Measurements from ENCODE around the gene DGAT2.
"Not testable (repeated sequence)": the region's sequence is repeated elsewhere in the genome, so short reads cannot be mapped to it uniquely, and the experiment has no call there.

Gene DGAT2, protein sequence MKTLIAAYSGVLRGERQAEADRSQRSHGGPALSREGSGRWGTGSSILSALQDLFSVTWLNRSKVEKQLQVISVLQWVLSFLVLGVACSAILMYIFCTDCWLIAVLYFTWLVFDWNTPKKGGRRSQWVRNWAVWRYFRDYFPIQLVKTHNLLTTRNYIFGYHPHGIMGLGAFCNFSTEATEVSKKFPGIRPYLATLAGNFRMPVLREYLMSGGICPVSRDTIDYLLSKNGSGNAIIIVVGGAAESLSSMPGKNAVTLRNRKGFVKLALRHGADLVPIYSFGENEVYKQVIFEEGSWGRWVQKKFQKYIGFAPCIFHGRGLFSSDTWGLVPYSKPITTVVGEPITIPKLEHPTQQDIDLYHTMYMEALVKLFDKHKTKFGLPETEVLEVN

DNA sequence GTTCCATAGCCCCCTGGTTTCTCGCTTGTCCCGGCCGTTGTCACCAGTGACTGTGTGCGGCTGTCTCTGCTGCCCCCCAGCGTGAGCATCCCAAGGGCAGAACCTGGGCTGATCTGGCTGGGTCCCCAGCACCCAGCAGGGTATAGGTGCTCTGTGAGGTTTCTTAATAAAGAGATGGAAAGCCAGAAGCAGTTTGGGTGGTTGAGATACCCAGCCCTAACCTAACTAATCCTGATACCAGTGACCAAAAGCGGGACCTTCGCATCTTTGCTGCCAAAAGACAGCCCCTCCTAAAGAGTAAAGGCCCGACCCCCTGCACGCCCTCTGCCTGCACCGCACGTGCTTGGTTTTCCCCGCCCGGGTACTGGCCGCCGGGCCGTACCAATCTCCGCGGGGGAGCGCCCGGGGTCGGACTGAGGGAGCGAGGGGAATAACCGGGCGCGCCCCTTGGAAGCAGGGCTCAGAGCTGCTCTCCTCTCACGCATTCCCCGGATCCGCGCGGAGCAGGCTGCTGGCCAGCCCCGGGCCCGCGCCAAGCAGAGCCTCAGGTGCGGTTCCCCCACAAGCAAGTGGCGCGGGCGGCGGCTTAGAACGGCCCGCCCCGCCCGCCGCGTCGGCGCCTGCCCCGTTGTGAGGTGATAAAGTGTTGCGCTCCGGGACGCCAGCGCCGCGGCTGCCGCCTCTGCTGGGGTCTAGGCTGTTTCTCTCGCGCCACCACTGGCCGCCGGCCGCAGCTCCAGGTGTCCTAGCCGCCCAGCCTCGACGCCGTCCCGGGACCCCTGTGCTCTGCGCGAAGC, at the start of gene DGAT2:
Gene DGAT2 (plus strand): TSS at position 667 of the 797 bp plus-strand sequence. CDS start 214 bp downstream, outside the sequence.
- peak; percentile 81 for DNase-seq

DNA sequence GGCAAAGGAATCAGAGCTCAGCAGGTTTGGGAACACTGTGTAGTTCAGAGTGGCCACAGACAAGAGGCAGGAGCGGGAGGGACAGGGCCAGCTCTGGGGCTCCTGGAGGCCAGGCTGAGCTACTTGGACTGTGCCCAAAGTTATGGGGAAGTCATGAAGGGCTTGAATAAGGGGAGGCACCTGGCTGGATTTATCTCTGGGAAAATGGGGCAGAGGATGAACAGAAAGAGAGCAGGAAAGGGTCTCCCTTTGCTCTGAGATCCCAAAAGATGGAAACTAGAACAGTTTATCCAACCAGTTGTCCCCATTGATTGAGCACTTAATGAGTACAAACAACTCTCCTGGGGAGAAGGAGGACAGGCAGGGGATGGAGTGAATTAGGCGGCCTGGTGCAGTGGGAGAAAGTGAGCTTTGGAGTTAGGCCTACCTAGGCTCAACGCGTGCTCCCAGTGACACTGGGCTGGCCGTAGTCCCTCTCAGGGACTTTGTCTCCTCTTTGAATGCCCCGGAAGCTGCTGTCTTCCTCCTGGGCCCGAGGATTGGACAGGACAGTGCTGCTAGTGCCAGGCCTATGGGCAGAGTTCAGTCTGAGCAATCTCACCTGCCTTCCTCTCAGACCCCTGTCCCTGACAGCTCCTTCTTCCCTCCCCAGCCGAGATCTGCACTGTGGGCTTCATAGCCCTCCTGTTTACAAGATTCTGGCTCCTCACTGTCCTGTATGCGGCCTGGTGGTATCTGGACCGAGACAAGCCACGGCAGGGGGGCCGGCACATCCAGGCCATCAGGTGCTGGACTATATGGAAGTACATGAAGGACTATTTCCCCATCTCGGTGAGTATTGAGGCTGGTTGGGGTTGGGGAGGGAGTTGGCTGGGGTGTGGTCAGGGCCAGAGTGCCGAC, 49.0 kb upstream of the DGAT2 start:
- no peak for DNase-seq

DNA sequence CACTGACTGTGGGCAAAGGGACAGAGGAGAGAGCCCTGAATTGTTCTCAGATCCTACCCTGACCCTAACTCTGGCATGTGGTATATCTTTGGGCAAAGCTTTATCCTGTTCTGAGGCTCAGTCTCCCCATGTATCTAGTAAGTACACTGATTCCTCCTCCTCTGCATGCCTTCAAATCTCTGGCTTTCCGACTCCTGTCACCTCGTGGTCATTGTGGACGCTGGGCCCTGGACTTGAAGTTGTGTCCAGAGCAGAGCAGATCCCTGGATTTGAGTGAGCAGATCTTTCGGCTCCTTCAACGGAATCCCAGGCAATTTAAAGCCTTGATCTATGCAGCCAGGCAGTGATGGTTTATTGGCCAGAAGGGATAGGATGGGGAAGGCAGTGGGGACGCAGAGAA, 47.9 kb upstream of the DGAT2 start:
- no peak for DNase-seq

DNA sequence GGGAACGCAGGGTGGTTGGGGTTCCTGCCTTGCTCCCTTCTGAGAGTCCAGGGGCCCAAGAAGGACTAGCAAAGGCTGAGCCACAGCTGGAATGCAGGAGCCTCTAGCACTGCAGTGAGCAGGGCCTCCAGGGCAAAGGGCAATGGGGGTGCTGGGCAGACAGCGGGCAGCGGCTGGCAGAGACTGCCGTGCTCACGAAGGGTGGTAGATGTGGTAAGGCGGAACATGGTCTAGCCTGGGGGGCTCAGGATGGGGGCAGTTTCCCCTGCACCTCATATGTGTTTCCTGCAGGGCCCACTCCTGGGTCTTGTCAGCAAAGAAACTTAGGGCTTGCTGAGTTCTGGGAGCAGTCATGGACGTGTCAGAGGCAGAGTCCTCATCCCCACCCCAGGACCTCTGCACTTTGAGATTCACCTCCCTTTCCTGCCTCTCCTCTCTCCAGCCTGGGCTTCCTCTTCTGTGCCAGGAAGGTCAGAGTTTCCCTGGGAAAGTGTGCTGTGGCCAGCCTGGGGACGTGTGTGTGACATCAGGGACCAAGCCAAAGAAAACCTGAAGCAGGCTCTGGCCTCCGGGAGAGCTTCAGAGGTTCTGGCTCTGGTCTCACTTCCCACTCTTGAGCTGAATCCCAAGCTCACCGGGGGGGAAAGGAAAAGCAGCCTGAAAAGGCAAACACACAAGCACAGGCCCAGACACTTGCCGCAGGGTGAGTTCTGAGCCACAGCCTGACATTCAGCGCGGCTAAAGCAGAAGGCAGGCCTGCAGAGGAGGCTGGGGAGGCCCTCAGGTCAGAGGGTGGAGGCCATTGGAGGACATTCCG, 46.5 kb upstream of the DGAT2 start:
- DNase-seq = no peak

DNA sequence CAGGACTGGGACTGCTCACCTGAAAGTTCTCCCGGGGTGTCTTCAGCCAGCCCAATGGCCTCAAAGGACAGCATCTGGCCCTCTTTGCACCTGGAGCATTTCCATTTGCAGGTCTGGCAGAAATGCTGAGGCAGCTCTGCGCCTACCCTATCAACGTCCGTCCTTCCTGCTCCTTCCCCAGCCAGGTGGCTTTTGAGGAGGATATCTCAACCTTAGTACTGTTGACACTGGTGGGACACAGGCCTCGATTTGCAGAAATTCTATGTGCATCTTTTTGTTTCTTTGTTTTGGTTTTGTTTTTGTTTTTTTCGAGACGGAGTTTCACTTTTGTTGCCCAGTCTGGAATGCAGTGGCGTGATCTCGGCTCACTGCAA, 45.9 kb upstream of the DGAT2 start:
- DNase-seq = no peak

DNA sequence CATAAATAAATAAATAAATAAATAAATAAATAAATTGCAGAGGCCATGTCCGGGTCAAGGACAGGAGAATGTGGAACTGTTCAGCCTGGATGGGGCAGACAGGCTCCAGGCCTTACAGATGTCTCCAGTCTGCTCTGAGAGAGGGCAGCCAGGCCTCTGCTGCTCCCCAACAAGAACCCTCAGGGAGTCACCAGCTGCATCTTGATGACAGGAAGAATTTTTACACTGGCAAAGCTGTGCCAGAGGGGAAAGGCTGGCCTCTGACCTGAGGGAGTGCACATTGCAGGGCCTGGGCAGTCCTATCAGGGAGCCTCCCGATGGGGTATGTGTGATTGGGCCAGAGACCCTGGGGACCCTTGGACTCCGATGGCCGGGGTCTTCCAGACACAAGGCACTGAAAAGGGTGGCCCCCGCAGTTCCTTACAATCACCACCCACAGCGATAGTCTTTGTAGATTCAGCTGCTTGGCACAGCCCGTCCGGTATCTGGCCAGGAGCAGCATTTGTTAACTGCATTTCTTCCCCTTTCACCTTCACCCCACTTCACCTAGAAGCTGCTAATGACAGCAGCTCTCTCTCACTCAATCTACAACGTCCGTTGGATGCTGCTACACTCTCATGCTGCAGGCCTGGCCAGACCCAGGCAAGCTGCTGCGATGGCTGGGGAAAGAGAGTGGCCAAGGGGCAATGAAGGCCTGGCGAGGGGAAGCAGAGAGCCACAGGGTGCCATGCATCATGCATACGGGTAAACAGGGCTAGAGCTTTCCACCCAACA, 42.8 kb upstream of the DGAT2 start:
- no peak for DNase-seq

DNA sequence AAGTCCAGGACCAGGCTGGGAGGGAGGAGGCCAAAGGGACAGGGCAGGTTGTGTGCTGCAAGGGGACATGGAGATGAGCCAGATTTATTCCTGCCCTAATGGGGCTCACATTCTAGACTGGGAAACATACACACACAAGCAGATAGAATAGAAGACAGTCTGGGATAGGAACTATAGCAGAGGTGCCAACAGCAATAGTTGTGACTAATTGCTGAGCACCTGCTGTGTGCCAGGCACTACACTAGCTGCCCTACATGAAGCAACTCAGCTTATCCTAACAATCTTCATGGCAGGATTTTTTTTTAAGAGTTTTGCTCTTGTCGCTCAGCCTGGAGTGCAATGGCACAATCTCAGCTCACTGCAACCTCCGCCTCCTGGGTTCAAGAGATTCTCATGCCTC, 39.6 kb upstream of the DGAT2 start:
- DNase-seq = no peak

DNA sequence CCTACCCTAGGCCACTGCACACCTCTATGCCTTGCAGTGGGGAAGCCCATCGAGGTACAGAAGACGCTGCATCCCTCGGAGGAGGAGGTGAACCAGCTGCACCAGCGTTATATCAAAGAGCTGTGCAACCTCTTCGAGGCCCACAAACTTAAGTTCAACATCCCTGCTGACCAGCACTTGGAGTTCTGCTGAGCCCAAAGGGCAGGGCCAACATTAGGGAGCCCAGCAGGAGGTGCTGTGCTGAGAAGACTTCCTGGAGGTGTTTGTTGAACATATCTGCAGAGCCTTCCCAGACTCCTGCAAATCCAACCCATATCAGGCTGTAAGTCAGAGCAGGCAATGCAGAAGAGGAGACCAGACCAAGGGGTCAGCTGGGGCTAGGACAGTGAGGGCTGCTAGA, 37.5 kb upstream of the DGAT2 start:
- DNase-seq = no peak

DNA sequence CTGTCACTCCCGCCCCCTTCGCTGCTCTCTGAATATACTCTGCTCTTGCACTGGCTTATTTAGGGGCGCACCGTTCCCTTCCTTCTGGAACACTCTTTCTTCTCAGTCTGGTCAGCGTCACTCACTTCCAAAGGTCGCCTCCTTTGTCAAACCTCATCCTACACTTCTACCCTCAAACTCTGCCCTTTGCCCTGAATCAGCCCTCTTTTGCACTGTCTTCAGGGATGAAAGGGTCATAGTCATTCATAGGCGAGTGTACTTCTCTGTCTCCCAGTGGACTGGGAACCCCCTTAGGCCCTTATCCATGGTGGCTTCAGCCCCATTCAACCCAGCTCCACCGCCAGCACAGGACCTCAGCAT, 35.5 kb upstream of the DGAT2 start:
- DNase-seq = no peak

DNA sequence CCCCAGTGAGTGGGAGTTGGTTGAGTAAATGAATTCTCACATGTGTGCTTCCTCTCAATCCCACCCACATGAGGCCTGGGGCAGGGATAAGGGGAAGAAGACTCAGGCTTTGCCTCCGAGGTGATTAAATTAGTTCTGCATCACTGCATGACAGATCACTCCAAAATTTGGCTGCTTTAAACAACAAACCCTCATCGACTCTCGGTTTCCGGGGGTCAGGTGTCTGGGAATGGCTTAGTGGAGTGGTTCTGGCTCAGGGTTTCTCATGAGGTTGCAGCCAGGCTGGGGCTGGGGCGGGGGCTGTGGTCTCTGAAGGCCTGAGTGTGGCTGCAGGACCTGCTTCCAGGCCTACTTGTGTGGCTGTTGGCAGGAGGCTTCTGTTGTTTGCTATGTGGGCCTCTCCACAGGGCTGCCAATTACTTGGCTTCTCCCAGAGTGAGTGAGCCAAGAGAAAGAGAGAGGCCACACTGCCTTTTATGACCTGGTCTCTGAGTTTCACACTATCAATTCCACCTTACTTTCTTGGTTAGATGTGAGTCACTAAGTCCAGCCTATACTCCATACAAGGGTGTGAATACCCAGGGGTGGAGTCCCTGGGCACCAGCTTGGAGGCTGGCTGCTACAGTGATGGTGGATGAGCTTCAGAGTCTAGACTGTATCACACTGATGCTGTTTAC, 35.0 kb upstream of the DGAT2 start:
- DNase-seq = no peak

DNA sequence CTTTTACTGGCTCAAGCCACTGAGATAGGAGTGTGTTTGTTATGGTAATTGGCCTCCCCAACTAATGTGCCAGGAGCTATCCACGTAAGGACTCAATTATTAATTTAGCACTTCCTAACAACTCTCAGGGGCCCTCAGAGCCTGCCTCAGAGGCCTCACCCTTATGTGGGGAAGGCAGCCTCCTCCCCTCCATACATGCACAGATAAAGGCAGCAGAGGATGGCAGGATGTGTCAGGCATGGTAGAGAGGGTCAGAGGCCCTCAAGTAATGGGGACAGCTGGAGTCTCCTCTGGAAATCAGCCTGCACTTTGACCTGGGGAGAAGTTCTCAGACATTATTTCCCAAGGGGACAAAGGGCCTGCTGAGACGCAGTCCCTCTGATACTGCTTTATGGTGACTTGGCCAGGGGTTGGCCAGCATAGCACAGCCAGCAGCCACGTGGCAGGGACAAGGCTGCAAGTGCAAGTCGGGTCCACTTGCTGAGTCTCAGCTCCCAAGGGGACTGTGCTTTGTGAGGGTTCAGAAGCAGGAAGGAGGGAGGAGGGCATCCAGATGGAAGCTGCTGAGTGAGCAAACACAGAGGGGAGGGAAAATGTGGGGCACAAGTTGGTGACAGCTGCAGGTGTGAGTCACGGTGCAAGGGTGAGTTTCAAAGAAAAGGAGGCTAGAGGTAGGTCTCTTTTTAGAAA, 33.9 kb upstream of the DGAT2 start:
- no peak for DNase-seq

DNA sequence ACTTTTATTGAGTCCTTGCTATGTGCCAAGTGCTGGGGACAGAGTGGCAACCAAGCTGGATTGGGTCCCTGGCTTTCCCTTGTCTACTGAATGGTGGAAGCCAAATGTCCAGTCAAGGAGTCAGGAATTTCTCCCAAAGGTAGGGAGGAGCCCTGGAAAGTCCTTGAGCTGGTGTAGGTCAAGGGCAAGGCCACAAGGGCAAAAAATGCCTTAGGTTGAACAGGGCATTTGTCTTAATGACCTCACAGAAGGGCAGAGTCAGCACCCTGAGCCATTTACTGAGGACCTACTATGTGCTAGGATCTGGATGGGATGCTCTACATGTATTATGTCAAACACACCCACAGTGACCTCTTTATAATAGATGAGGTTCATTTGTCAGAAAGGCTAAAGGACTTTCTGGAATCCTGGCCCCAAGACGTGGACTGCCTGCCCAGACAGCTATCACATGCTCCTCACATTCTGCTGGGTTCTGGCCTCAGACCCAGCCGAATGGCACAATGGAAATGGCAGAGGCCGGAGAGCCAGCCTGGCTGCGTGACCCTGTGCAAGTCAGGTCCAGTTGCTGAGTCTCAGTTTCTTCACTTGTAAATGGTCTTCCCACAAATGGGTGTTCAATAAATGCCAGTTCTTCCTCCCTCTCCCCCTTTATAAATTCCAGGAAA, 33.3 kb upstream of the DGAT2 start:
- no peak for DNase-seq

DNA sequence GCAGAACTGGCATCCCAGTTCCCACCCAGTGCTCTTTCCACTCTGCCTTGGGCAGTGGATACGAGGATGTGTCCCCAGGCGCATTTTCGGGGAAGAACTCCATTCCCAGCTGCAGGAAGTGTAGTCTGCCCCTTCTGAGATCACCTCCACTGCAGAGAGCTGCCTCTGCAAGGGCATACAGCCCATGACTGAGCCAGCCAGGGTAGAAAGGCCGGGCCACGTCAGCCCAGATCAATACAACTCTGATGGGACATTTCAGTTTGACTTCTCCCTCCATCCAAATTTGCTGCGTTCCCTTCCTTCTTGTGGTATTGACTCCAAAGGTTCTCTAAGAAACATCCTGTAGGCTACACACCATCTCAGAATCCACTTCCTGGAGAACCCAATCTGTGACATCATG, 31.3 kb upstream of the DGAT2 start:
- no peak for DNase-seq

DNA sequence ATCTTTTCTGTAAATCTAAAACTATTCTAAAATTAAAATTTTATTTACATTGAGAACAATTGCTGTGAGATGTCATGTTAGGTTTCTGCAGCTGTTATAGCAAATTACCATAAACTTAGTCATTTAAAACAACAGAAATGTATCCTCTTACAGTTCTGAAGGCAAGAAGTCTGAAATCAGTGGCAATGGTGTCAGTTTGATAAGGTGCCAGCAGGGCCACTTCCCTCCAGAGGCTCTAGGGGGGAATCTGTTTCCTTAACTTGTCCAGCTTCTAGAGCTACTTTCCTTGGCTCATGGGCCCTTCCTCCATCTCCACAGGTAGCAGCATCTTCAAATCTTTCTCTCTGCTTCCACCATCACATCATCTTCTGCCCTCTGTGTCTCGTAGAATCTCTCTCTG, 27.9 kb upstream of the DGAT2 start:
- DNase-seq = no peak

DNA sequence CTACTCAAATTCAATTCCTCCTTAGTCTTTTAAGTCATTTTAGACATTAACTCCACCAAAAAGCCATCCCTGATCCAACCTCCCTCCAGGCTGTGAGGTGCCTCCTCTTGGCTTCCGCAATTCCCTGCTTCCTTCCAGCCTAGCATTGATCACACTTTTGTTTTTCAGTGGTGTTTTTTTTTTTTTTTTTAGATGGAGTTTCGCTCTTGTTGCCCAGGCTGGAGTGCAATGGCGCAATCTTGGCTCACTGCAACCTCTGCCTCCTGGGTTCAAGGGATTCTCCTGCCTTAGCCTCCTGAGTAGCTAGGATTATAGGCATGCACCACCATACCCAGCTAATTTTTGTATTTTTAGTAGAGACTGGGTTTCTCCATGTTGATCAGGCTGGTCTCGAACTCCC, 25.4 kb upstream of the DGAT2 start:
- DNase-seq = not testable (repeated sequence)

DNA sequence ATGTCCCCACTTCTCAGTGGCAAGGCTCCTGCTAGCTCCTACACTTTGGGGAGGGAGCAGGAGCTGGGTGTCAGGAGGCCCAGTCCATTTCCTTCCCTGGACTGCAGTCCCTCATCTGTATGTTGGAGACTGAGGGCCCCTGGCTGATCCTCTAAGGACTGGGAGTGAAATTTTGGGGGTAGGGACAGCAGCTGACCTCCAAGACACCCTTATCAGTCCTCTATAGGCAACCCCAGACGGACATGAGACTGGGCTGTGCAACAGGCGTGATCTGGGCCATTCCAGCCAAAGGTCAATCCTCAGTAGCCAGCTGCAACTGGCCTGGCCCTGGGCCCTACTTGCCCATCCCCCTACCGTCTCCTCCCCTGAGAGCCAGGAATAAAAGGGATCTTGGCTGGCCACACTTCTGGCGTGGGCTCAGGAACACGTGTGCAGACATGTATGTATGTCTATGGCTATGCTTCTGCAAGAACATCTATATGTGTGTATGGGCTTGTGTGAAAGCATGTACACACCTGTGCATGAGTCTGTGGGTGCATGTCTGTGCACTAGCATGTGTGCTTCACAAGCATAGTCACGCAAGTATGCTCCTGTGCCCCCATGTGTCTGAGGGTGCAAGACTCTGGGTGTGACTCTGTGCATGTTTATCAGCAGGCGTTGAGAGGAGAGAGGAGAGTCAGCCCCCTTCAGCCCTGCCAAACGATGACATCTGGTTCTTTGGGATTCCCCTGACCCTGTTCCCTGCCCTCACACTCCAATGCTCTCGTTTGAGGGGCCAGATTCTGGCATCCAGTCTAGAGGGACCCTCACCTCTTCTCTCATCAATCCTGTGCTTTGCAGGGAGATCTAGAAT, 24.6 kb upstream of the DGAT2 start:
- no peak for DNase-seq

DNA sequence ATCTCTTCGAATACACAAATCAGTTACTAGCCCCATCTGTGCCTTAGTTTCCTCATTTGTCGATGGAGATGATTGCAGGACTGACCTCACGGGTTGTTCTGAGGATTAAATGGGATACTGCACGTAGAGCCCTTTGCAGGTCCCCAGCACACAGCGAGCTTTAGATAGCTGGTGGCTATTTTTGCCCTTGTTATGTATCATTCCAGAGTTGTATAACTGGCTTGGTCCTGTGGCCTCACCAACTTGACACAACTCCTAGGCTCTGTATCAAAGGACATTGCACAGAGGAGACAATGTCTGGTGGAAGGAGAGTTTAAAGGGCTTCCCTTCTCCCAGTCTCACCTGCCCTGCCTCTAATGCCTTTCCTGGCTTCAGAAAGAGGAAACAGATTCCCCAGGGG, 22.8 kb upstream of the DGAT2 start:
- no peak for DNase-seq

DNA sequence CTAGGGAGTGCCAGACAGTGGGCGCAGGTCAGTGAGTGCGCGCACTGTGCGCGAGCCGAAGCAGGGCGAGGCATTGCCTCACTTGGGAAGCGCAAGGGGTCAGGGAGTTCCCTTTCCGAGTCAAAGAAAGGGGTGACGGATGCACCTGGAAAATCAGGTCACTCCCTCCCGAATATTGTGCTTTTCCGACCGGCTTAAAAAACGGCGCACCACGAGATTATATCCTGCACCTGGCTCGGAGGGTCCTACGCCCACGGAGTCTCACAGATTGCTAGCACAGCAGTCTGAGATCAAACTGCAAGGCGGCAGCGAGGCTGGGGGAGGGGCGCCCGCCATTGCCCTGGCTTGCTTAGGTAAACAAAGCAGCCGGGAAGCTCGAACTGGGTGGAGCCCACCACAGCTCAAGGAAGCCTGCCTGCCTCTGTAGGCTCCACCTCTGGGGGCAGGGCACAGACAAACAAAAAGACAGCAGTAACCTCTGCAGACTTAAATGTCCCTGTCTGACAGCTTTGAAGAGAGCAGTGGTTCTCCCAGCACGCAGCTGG, 19.8 kb upstream of the DGAT2 start:
- not testable (repeated sequence) for DNase-seq

DNA sequence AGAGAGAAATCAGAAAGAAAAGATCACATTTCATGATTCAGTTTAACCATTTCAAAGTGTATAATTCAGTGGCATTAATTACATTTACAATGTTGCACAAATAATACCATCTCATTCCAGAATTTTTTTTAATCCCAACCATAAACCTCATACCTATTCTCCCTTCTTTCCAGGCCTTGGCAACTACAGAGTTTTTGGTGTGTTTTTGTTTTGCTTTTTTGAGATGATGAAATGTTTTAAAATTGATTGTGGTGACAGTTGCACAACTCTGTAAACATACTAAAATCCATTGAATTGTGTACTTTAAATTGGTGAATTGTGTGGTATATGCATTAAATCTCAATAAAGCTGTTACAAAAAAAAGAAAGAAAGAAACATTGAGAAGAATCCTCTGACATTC, 13.6 kb upstream of the DGAT2 start:
- not testable (repeated sequence) for DNase-seq
